Subcutaneous adipose tissue (tissue), 4 donors: ENCODE measurements around the gene KCNK18. TPM values are rescaled to one million over a fixed set of nuclear protein-coding genes. Genes with fewer than 3 reads are reported as not detected.

Experiments
- CTCF ChIP-seq: fragments of 450-650 bp; IDR thresholded peaks from one replicate; pipeline ENCODE4 v1.5.1; 2016; ENCODE audit warnings: low read depth, mild to moderate bottlenecking, control low read depth, antibody characterized with exemption, moderate library complexity
- total RNA-seq, 4 donors: library from RNA; depleted of rRNA; stranded (reverse); fragments of >200 nt; gene quantifications; one replicate each; pipeline ENCODE4 v1.1.0, GENCODE V29; 2016

The KCNK18 gene
- total RNA-seq, 4 donors from 2014 or later, result not detected

DNA sequence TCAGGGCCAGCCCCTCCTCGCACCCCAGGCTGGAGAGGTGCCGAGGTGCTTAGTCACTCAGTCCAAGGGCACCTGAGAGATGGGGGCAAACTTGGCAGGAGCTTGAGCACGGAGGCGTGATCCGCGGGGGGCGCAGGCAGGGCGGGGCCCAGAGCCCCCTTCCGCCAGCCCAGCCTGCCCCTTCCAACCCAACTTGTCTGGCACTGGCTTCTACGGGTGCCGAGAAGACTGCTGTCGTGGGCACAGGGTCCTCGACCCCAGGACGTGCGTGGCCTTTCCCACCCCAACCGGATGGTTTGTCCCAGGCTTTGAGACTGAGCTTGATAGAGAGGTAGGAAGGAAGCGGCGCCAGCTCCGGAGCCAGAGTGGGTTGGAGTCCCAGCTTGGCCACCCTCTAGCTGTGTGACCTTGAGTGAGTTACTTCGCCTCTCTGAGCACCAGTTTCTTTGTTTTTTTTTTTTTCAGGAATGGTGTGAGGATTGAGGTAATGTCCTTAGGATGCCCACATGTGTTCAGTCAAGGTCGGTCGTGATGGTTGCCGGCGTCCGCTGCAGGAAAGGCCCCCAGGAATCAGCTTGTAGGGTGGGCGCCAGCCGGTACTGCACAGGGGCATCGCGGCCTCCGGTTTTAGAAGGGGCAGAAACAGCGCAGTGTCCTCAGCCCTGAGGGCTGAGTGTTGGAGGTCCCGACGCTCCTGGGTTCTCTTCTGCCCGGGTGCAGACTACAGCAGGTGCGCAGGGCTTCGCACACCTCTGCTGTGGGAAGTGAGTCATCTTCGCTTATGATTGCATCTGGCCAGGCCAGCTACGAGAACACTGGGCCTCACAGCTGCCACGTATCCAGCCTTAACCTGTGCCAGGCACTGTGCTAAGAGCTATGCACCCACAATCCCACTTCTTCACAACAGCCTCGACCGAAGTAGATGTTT lies 30.6 kb upstream of the KCNK18 start:
- no peak for TF ChIP-seq CTCF

DNA sequence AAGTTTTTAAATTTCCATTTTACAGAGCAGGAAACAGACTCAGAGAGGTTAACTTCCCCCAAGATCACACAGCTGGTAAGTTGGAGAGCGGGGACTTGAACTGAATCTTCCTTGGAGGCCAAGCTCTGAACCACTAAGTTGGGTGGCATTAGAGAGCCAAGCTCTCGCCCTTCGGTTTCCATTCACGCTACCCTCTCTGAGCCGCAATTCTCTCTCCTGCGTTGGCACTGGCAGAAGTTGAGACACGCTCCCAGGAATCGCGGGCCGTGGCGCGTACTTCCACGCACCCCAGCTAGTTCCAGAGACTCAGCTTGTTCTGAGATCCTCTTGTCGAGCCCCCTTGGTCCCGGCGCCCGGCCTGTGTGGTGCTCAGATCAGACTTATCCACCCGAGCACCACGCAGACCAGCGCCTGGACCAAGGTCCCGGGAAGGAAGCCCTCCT lies 29.9 kb upstream of the KCNK18 start:
- no peak for TF ChIP-seq CTCF

DNA sequence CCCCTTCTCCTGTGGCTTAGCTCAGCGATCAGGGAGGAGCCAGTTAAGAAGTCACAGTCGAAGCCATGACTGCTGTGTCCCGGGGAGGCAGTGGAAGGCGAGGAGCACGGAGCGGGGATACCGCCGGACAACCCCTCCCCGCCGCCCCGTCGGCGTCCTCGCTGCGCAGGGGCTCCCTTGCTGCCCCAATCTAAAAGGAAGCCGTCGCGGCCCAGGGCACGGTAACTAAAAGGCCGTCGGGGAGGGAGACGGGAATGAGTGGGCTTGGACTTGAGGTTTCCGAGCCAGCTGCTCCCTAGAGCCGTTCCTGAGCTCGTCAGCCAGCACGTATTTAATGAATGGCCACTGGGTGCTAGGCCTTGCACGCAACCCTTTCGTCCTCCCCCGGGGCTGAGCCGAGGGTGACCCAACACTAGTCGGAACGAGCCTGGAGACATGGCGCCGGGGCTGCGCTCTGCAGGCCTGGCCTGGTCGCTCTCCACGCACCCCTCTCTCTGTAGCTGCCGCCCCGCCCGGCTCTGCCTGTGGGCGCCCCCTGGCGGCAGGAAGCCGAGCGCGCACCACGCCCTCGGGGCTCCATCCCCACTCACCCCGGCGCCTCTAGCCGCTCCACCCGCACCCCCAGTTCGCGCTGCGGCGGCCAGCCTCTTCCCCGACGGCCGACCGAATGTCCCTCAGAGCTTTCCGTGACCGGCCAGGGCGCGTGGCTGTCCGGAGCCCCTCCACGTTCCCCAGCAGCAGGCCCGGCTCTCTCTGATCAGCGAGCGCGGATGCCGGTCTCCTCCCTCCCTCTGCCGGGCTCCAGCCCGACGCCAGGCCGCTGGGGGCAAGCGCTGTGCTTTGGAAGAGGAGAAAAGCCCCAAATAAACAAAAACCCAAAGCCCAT lies 29.3 kb upstream of the KCNK18 start:
- no peak for TF ChIP-seq CTCF

DNA sequence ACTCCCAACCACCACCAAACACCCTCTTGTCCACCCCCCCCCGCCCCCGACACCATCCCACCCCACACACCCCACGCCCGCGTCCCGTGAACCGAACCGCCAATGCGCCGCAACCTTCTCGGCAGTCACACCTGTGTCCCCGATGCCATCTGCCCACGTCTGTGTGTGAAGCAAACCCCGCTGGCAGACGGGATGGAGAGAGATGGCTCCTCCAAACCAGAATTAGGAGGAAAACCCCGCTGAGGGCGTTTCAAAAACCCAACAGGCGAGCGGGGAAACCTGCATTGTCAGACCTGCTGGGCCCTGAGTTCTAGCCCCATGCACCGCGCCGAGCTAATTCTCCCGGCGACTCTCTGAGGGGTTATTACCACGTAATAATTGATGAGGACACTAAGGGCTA lies 28.6 kb upstream of the KCNK18 start:
- TF ChIP-seq CTCF, result no peak

DNA sequence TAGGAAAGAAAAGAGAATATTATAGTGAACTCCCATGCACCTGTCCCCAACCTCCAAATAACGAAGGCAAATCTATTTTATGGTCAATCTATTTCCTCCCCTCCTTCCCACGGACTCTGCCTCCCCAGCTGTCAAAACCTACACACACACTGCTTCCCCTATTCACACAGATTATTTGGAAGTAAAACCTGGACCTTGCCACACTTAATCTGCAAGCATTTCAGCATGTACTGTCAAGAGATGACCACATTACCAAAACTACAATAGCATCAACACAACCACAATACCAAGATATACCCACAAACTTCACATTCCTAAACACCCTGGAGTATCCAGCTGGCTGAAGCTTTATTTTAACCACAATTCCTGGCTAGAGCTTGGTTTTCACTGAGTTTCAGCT lies 27.8 kb upstream of the KCNK18 start:
- TF ChIP-seq CTCF, result no peak

DNA sequence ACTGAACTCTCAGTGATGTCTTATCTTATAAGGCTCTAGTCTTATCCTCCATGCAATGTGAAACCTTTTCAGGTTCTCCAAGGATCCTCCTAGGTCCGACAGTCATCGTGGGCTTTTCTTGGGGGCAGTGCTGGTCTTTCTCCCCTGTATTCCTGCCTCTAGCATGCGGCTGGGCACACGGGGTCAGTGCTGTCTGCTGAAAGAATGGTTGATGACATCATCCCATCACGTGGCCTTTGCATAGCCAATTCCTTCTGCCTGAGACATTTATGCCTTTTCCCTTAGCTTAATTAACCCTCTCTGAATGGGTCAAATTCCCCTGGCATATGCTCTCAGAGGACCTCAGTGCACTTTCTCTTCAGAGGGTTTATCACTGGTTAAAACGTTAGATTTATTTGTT lies 27.0 kb upstream of the KCNK18 start:
- TF ChIP-seq CTCF, result no peak
